H1 (cell line): ENCODE measurements around the gene KLHL26. TPM values are rescaled to one million over a fixed set of nuclear protein-coding genes. Genes with fewer than 3 reads are reported as not detected.

Experiments
- CTCF ChIA-PET: fragments of 300-600 bp; sonication (Branson Sonifier 250); formaldehyde crosslinking; loops from one replicate; lab custom pipeline; 2021; ENCODE audit not compliant: partially characterized antibody; lab: Charles Lee
- POLR2A ChIA-PET: fragments of 300-600 bp; sonication (Branson Sonifier 250); formaldehyde crosslinking; loops from one replicate; lab custom pipeline; 2021; ENCODE audit warnings: inconsistent platforms; ENCODE audit not compliant: partially characterized antibody; lab: Charles Lee
- DNase-seq, 2 experiments: peaks; one replicate each; pipeline versions ENCODE4 v3.0.0 to v3.0.0-alpha.2; 2010 to 2022; ENCODE audit warnings: low spot score in 2 of 2, low read depth in 1 of 2, mixed read lengths in 1 of 2
- FAIRE-seq: peaks from 2 replicates; lab custom pipeline; 2011; peaks lifted over from hg19 to GRCh38; lab: Jason Lieb, UNC
- H2AFZ ChIP-seq: 2 replicates; pipeline ENCODE4 v1.8.1; 2012; ENCODE audit warnings: low read length, inconsistent platforms
- H2AK5ac ChIP-seq: 2 replicates; pipeline ENCODE4 v1.6.1; 2013; ENCODE audit warnings: low read depth, low read length
- H2BK120ac ChIP-seq: replicated peaks from 2 replicates; pipeline ENCODE3; 2013; ENCODE audit warnings: low read depth, low read length, inconsistent platforms
- H2BK12ac ChIP-seq: 2 replicates; pipeline ENCODE4 v1.6.1; 2013; ENCODE audit warnings: low read depth, low read length
- H2BK15ac ChIP-seq: 2 replicates; pipeline ENCODE4 v1.6.1; 2013; ENCODE audit warnings: low read length
- H2BK20ac ChIP-seq: 2 replicates; pipeline ENCODE4 v1.6.1; 2013; ENCODE audit warnings: low read length
- H2BK5ac ChIP-seq: 2 replicates; pipeline ENCODE4 v1.6.1; 2013; ENCODE audit warnings: low read depth, low read length
- H3K14ac ChIP-seq: 2 replicates; pipeline ENCODE4 v1.6.1; 2013; ENCODE audit warnings: inconsistent platforms; ENCODE audit not compliant: insufficient read length
- H3K18ac ChIP-seq: 2 replicates; pipeline ENCODE4 v1.6.1; 2013; ENCODE audit warnings: low read length; ENCODE audit errors: extremely low read depth
- H3K23ac ChIP-seq: 2 replicates; pipeline ENCODE4 v1.6.1; 2013; ENCODE audit warnings: inconsistent platforms; ENCODE audit not compliant: insufficient read length
- H3K23me2 ChIP-seq: 2 replicates; pipeline ENCODE4 v1.6.1; 2013; ENCODE audit warnings: low read depth, low read length
- H3K27ac ChIP-seq: 2 replicates; pipeline ENCODE4 v1.6.1; 2011; ENCODE audit warnings: low read depth, low read length, inconsistent platforms
- H3K27me3 ChIP-seq, 4 experiments: replicated peaks in 1 of 4; 1 replicate in 1 of 4; 2 replicates in 3 of 4; pipeline versions ENCODE4 v1.6.1 to v1.8.1; 2011 to 2013; ENCODE audit warnings: low read length in 3 of 4, mild to moderate bottlenecking in 3 of 4, inconsistent platforms in 2 of 4, mixed read lengths in 2 of 4, moderate library complexity in 1 of 4; ENCODE audit not compliant: control insufficient read depth in 3 of 4, insufficient read depth in 3 of 4; ENCODE audit errors: extremely low read depth in 1 of 4
- H3K36me3 ChIP-seq, 4 experiments: 2 replicates each; pipeline versions ENCODE4 v1.6.1 to v1.8.1; 2011 to 2013; ENCODE audit warnings: mild to moderate bottlenecking in 4 of 4, low read length in 3 of 4, moderate library complexity in 2 of 4, control low read depth in 1 of 4, inconsistent platforms in 1 of 4; ENCODE audit not compliant: insufficient read depth in 4 of 4, control insufficient read depth in 2 of 4
- H3K4ac ChIP-seq: replicated peaks from 2 replicates; pipeline ENCODE3; 2013; ENCODE audit warnings: low read length, low read depth, mixed read lengths, inconsistent platforms; ENCODE audit not compliant: insufficient read length
- H3K4me1 ChIP-seq, 4 experiments: replicated peaks in 1 of 4; 1 replicate in 1 of 4; 2 replicates in 3 of 4; pipeline versions ENCODE4 v1.6.1 to v1.8.1; 2011 to 2013; ENCODE audit warnings: low read length in 3 of 4, inconsistent platforms in 2 of 4, mixed read lengths in 1 of 4; ENCODE audit not compliant: insufficient read depth in 4 of 4, control insufficient read depth in 3 of 4
- H3K4me2 ChIP-seq, 2 experiments: 2 replicates each; pipeline versions ENCODE4 v1.6.1 to v1.8.1; 2011 to 2013; ENCODE audit warnings: low read depth in 2 of 2, low read length in 2 of 2, control low read depth in 1 of 2, inconsistent platforms in 1 of 2, mild to moderate bottlenecking in 1 of 2; ENCODE audit not compliant: insufficient read depth in 1 of 2
- H3K4me3 ChIP-seq, 4 experiments: fragments of 200-600, 300-600 bp in 1 of 4; sonication (generic), shearing (Covaris generic), sonication (Bioruptor Twin) in 1 of 4; 2 replicates each; pipeline versions ENCODE4 v1.5.1 to v1.8.1; 2011 to 2016; ENCODE audit warnings: low read length in 4 of 4, low read depth in 3 of 4, control low read depth in 2 of 4, inconsistent platforms in 2 of 4, mild to moderate bottlenecking in 2 of 4, mixed read lengths in 1 of 4, moderate library complexity in 1 of 4; ENCODE audit not compliant: insufficient read depth in 2 of 4; ENCODE audit errors: extremely low read depth in 1 of 4
- H3K56ac ChIP-seq: replicated peaks from 2 replicates; pipeline ENCODE3; 2013; ENCODE audit warnings: low read depth, mild to moderate bottlenecking, mixed read lengths, low read length, inconsistent platforms; ENCODE audit not compliant: insufficient read length
- H3K79me1 ChIP-seq: 2 replicates; pipeline ENCODE4 v1.6.1; 2013; ENCODE audit warnings: low read depth, low read length, control low read depth
- H3K79me2 ChIP-seq, 2 experiments: 2 replicates each; pipeline versions ENCODE4 v1.6.1 to v1.8.1; 2012 to 2013; ENCODE audit warnings: low read length in 2 of 2, mild to moderate bottlenecking in 2 of 2, inconsistent platforms in 1 of 2; ENCODE audit not compliant: insufficient read depth in 2 of 2, control insufficient read depth in 1 of 2
- H3K9ac ChIP-seq, 4 experiments: replicated peaks in 1 of 4; 1 replicate in 1 of 4; 2 replicates in 3 of 4; pipeline versions ENCODE4 v1.6.1 to v1.8.1; 2011 to 2013; ENCODE audit warnings: low read depth in 3 of 4, low read length in 3 of 4, control low read depth in 2 of 4, mild to moderate bottlenecking in 2 of 4, moderate library complexity in 2 of 4, inconsistent platforms in 1 of 4; ENCODE audit errors: extremely low read depth in 1 of 4
- H3K9me3 ChIP-seq, 2 experiments: 2 replicates each; pipeline versions ENCODE4 v1.6.1 to v1.8.1; 2012 to 2013; ENCODE audit warnings: mild to moderate bottlenecking in 2 of 2, moderate library complexity in 2 of 2, control low read depth in 1 of 2, inconsistent platforms in 1 of 2, low read depth in 1 of 2, low read length in 1 of 2, mixed read lengths in 1 of 2; ENCODE audit not compliant: insufficient read depth in 2 of 2
- H4K20me1 ChIP-seq, 2 experiments: replicated peaks in 1 of 2; 2 replicates each; pipeline versions ENCODE3 to v1.8.1; 2011 to 2013; ENCODE audit warnings: inconsistent platforms in 2 of 2, low read length in 2 of 2, mild to moderate bottlenecking in 1 of 2; ENCODE audit not compliant: insufficient read depth in 2 of 2, control insufficient read depth in 1 of 2
- H4K5ac ChIP-seq: 2 replicates; pipeline ENCODE4 v1.6.1; 2013; ENCODE audit warnings: low read length, low read depth, mixed read lengths, inconsistent platforms; ENCODE audit not compliant: insufficient read length
- H4K8ac ChIP-seq: 2 replicates; pipeline ENCODE4 v1.8.0; 2013; ENCODE audit warnings: mild to moderate bottlenecking, moderate library complexity, low read length, inconsistent platforms; ENCODE audit not compliant: insufficient read depth; ENCODE audit errors: extremely low read depth
- H4K91ac ChIP-seq: replicated peaks from 2 replicates; pipeline ENCODE3; 2013; ENCODE audit warnings: low read length, mixed read lengths, inconsistent platforms; ENCODE audit not compliant: insufficient read length
- BACH1 ChIP-seq: IDR thresholded peaks from 2 replicates; pipeline ENCODE4 v1.6.1; 2012; ENCODE audit warnings: low read length, improper control_type of control experiment
- CREB1 ChIP-seq: IDR thresholded peaks from 2 replicates; pipeline ENCODE4 v1.6.1; 2012; ENCODE audit warnings: inconsistent platforms
- E2F6 ChIP-seq: IDR thresholded peaks from 2 replicates; pipeline ENCODE4 v1.6.1; 2012; ENCODE audit warnings: inconsistent platforms
- JUND ChIP-seq: IDR thresholded peaks from 2 replicates; pipeline ENCODE4 v1.6.1; 2011; ENCODE audit warnings: mild to moderate bottlenecking, improper control_type of control experiment, low read length
- MAX ChIP-seq: IDR thresholded peaks from 2 replicates; pipeline ENCODE4 v1.6.1; 2012; ENCODE audit warnings: inconsistent platforms
- SP2 ChIP-seq: IDR thresholded peaks from 2 replicates; pipeline ENCODE4 v1.6.1; 2012; ENCODE audit warnings: mild to moderate bottlenecking, low read length, inconsistent platforms
- TAF1 ChIP-seq: IDR thresholded peaks from 2 replicates; pipeline ENCODE4 v1.6.1; 2011; ENCODE audit warnings: mild to moderate bottlenecking, low read depth, low read length
- WGBS, 2 experiments: shearing (Covaris generic) in 1 of 2; methylation state at CpG; one replicate each; pipeline versions ENCODE4 v1.1.6 to v1.1.7; 2013 to 2015; ENCODE audit warnings: low lambda C conversion rate in 2 of 2, mixed read lengths in 2 of 2, inconsistent platforms in 1 of 2, low coverage in 1 of 2, missing lambda C conversion rate in 1 of 2; ENCODE audit not compliant: insufficient replicate concordance in 2 of 2, insufficient coverage in 1 of 2, insufficient read length in 1 of 2; ENCODE audit errors: extremely low coverage in 1 of 2, missing lambda C conversion rate in 1 of 2; 5-methylcytosine and 5-hydroxymethylcytosine counted together
- polyA plus RNA-seq, 7 experiments: library from polyadenylated mRNA; depleted of rRNA in 3 of 7; stranded (reverse) in 5 of 7; unstranded in 2 of 7; fragments of >200 nt in 5 of 7; fragments of 200-250 nt in 2 of 7; gene quantifications; 1 replicate in 5 of 7; 2 replicates in 1 of 7; 4 replicates in 1 of 7; pipeline versions ENCODE4 v1.2.1 to v1.2.3, GENCODE V29; 2011 to 2013; ENCODE audit warnings: missing spikeins in 2 of 7, mixed read lengths in 2 of 7
- total RNA-seq: library from RNA; stranded (reverse); fragmentation: NEBNext Ultra II Directional; extraction: Animal tissue kit (Norgen Biotek cat#: 25700); gene quantifications from 2 replicates; pipeline ENCODE4 v1.2.1, GENCODE V29; 2021

The KLHL26 gene
- total and polyA plus RNA-seq, 2 of the 8 experiments (the other 6 are each of a cell fraction or from before 2014, with no cell fraction given) = 2.2 to 8.8 TPM

GRCh38 chr19:18674616-18675015, 37.8 kb downstream of the KLHL26 start:
- POLR2A ChIA-PET = interaction anchor here (0.8 to 1.7 kb wide), 5 partner anchors 16 to 100 kb away, joined by 3 to 6 read pairs (median 3); no protein-coding TSS in a partner anchor

More at GRCh38 chr19:18674616-18675015, 37.8 kb downstream of the KLHL26 start:
- Histone ChIP-seq H4K5ac (no peak overlapping the region), H3K18ac (no peak overlapping the region), H3K4me2 (no peak overlapping the region), H4K8ac (no peak overlapping the region), H3K27ac (no peak overlapping the region), H3K79me1 (no peaks in the 10 kb centered on the region), H3K4ac (no peak overlapping the region), H3K36me3 (no peaks in the 10 kb centered on the region; a peak in 1 of 8 replicates), H4K91ac (no peak overlapping the region), H2AK5ac (0 out of 2 replicates have a peak overlapping the region, but pooled peaks have one; percentile 34), H3K23ac (no peak overlapping the region), H3K23me2 (peaks cover 2% of the 10 kb centered on the region; the same call in 1 of the 2 replicates), H3K56ac (no peak overlapping the region), H3K9ac (no peak overlapping the region), H2BK120ac (no peak overlapping the region), H2BK5ac (no peak overlapping the region; the same call in 1 of the 2 replicates), H2BK20ac (no peak overlapping the region), H3K4me1 (peaks cover 0 to 11% (median 3%) of the 10 kb centered on the region in 4 experiments; a peak in 5 of 7 replicates), H3K79me2 (no peaks in the 10 kb centered on the region), H4K20me1 (peaks cover 0 to 2% of the 10 kb centered on the region in 2 experiments), H3K9me3 (no peaks in the 10 kb centered on the region), H2AFZ (no peak overlapping the region), H3K4me3 (no peak overlapping the region), H2BK12ac (no peak overlapping the region), H2BK15ac (no peak overlapping the region), H3K27me3 (no peaks in the 10 kb centered on the region), H3K14ac (no peak overlapping the region)
- 88% methylated on average over 11 of the region's 11 CpGs; no CpG with 5 or more reads in 1 of the 2 experiments for WGBS, 2 experiments
- no peak for TF ChIP-seq TAF1
- no peak for TF ChIP-seq SP2
- TF ChIP-seq MAX = no peak
- no peak for TF ChIP-seq BACH1
- no peak for TF ChIP-seq JUND
- no peak for TF ChIP-seq CREB1
- TF ChIP-seq E2F6 = no peak
- CTCF ChIA-PET = interaction anchor here (0.6 to 7.5 kb wide), 14 partner anchors 9 to 205 kb away, joined by 3 to 139 read pairs (median 4); partner anchors contain the start of gene REX1BD
- FAIRE-seq (no peak), DNase-seq (no peak)
